NCI-H446 treated with DMSO at 0.1 percent for 48 hours (cell line): ENCODE results near the gene MLX.
A peak's percentile ranks its signal among the peaks of the same experiment; 100 is the strongest.
"Not testable (repeated sequence)": the region's sequence is repeated elsewhere in the genome, so short reads cannot be mapped to it uniquely, and the experiment has no call there.

Experiments used
- DNase-seq: peaks from one replicate; lab custom pipeline; 2025; lab: John Stamatoyannopoulos, UW

Gene MLX

GRCh38 chr17:42579794-42580551 is 13.1 kb downstream of the MLX start:
- DNase-seq: no peak

- DNase-seq: no peak
Observed at GRCh38 chr17:42581744-42582270, 14.9 kb downstream of the MLX start.

GRCh38 chr17:42584880-42585279 is 18.0 kb downstream of the MLX start:
- DNase-seq: no peak

GRCh38 chr17:42585353-42585752 is 18.5 kb downstream of the MLX start:
- DNase-seq: no peak

- no peak for DNase-seq
Observed at GRCh38 chr17:42586514-42587230, 19.8 kb downstream of the MLX start.

- DNase-seq: no peak
Observed at GRCh38 chr17:42590886-42591285, 24.0 kb downstream of the MLX start.

GRCh38 chr17:42591411-42591810 is 24.5 kb downstream of the MLX start:
- DNase-seq: no peak

- no peak for DNase-seq
Observed at GRCh38 chr17:42596386-42596785, 29.5 kb downstream of the MLX start.

GRCh38 chr17:42598905-42599304 is 32.0 kb downstream of the MLX start:
- peak; percentile 43 for DNase-seq

GRCh38 chr17:42603318-42603717 is 36.4 kb downstream of the MLX start:
- no peak for DNase-seq

GRCh38 chr17:42607769-42608168 is 40.9 kb downstream of the MLX start:
- no peak for DNase-seq

- no peak for DNase-seq
Observed at GRCh38 chr17:42608305-42609181, 41.6 kb downstream of the MLX start.

GRCh38 chr17:42609182-42609813 is 42.4 kb downstream of the MLX start, which contains the start of the genes RETREG3 and TUBG1:
Gene RETREG3, minus strand, starts transcription at chr17:42609374. Its CDS starts 50 bp downstream, at chr17:42609324.
Gene TUBG1, plus strand, starts transcription at chr17:42609683. Its CDS starts 55 bp downstream, at chr17:42609738.
- DNase-seq: peak; percentile 98

- not testable (repeated sequence) for DNase-seq
Observed at GRCh38 chr17:42609814-42610801, 43.2 kb downstream of the MLX start.

- DNase-seq: no peak
Observed at GRCh38 chr17:42612013-42612412, 45.1 kb downstream of the MLX start.

- no peak for DNase-seq
Observed at GRCh38 chr17:42613699-42614295, 46.9 kb downstream of the MLX start.

- DNase-seq: no peak
Observed at GRCh38 chr17:42617956-42618431, 51.1 kb downstream of the MLX start.

- no peak for DNase-seq
Observed at GRCh38 chr17:42618442-42619150, 51.7 kb downstream of the MLX start.

- not testable (repeated sequence) for DNase-seq
Observed at GRCh38 chr17:42621987-42622386, 55.1 kb downstream of the MLX start.
